Measurements from ENCODE around the gene CAMSAP1.

GRCh38 chr9:135775911-135776310 lies 131.4 kb downstream of the CAMSAP1 start:
- no peak for TF ChIP-seq EZH2phosphoT487 (IDR thresholded peaks at IDR 0.05; ENCODE audit: borderline replicate concordance, low read depth, low read length)
- TF ChIP-seq, protein P1, sequence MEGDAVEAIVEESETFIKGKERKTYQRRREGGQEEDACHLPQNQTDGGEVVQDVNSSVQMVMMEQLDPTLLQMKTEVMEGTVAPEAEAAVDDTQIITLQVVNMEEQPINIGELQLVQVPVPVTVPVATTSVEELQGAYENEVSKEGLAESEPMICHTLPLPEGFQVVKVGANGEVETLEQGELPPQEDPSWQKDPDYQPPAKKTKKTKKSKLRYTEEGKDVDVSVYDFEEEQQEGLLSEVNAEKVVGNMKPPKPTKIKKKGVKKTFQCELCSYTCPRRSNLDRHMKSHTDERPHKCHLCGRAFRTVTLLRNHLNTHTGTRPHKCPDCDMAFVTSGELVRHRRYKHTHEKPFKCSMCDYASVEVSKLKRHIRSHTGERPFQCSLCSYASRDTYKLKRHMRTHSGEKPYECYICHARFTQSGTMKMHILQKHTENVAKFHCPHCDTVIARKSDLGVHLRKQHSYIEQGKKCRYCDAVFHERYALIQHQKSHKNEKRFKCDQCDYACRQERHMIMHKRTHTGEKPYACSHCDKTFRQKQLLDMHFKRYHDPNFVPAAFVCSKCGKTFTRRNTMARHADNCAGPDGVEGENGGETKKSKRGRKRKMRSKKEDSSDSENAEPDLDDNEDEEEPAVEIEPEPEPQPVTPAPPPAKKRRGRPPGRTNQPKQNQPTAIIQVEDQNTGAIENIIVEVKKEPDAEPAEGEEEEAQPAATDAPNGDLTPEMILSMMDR (conservative IDR thresholded peaks at IDR 0.05; ENCODE audit: low read length), result no peak

Data from OCI-LY7 (cell line).